A549 (cell line): ENCODE measurements around the gene TBC1D2B.

Source experiments
- CEBPB ChIP-seq, 2 experiments: fragments of >200 bp in 1 of 2; sonication (Bioruptor Twin) in 1 of 2; formaldehyde crosslinking in 1 of 2; IDR thresholded peaks; 2 replicates each; pipeline ENCODE4 v1.6.1; 2012 to 2016
- CTCF ChIP-seq: fragments of >200 bp; sonication (Bioruptor Twin); formaldehyde crosslinking; IDR thresholded peaks from 3 replicates; pipeline ENCODE4 v1.5.1; 2016
- POLR2A ChIP-seq: IDR thresholded peaks from 2 replicates; pipeline ENCODE4 v1.6.1; 2012; ENCODE audit warnings: mild to moderate bottlenecking, low read length
- SMC3 ChIP-seq: fragments of >200 bp; sonication (Bioruptor Twin); formaldehyde crosslinking; IDR thresholded peaks from 3 replicates; pipeline ENCODE4 v1.6.1; 2018; ENCODE audit warnings: inconsistent platforms
- TP53 ChIP-seq: fragments of 250-450 bp; sonication (Bioruptor Pico); IDR thresholded peaks from 2 replicates; pipeline ENCODE4 v1.5.0; 2021; ENCODE audit warnings: mild to moderate bottlenecking, moderate library complexity
- TF ChIP-seq, protein P1 (sequence below): IDR thresholded peaks from 2 replicates; pipeline ENCODE4 v1.6.1; 2012
- TF ChIP-seq, protein P2 (sequence below): fragments of >200 bp; sonication (Bioruptor Twin); formaldehyde crosslinking; IDR thresholded peaks from 3 replicates; pipeline ENCODE4 v1.6.1; 2016

- no peak for TF ChIP-seq CTCF
- no peak for TF ChIP-seq TP53 (CRISPR knock-in tag)
- TF ChIP-seq, protein P1, sequence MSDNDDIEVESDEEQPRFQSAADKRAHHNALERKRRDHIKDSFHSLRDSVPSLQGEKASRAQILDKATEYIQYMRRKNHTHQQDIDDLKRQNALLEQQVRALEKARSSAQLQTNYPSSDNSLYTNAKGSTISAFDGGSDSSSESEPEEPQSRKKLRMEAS = no peak
- no peak for TF ChIP-seq POLR2A
- TF ChIP-seq, protein P2, sequence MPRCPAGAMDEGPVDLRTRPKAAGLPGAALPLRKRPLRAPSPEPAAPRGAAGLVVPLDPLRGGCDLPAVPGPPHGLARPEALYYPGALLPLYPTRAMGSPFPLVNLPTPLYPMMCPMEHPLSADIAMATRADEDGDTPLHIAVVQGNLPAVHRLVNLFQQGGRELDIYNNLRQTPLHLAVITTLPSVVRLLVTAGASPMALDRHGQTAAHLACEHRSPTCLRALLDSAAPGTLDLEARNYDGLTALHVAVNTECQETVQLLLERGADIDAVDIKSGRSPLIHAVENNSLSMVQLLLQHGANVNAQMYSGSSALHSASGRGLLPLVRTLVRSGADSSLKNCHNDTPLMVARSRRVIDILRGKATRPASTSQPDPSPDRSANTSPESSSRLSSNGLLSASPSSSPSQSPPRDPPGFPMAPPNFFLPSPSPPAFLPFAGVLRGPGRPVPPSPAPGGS = no peak
- TF ChIP-seq CEBPB (IDR thresholded peaks at IDR 0.05) = no peak
- no peak for TF ChIP-seq SMC3
Observed at GRCh38 chr15:78018445-78018844, 59.1 kb downstream of the TBC1D2B start.
